LNCAP (cell line): ENCODE data around the gene NONO.

Experiments used
- CTCF ChIP-seq: fragments of 450-650 bp; IDR thresholded peaks from 2 replicates; pipeline ENCODE4 v1.5.1; 2017; ENCODE audit warnings: mild to moderate bottlenecking

The NONO gene

GRCh38 chrX:71269801-71270395 is 13.5 kb upstream of the NONO start:
- TF ChIP-seq CTCF = no peak

GRCh38 chrX:71282514-71283402 is 677 bp upstream of the NONO start:
- no peak for TF ChIP-seq CTCF

GRCh38 chrX:71285929-71286328 is 2.5 kb downstream of the NONO start:
- TF ChIP-seq CTCF = no peak

DNA sequence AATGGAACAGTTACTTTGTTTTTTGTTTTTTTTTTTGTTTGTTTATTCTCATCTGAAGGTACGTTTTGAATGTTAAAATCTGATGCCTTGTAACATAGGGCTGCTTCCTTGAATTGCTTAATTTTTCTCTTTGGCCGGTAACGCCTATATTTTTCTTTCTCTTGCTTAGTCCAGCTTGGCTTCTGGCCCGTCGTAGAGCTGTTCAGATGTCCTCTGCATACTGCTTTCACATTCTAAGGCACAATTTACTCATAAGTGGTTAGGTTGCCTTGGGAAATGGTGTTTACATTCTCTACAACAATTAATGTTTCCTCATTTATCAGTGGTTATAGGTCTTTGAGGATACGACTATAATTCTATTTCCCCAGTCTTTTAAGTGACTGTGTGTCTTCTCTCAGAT is 7.9 kb downstream of the NONO start:
- no peak for TF ChIP-seq CTCF

- no peak for TF ChIP-seq CTCF
These were observed 9.4 kb downstream of the NONO start for GRCh38 chrX:71292669-71293365.

DNA sequence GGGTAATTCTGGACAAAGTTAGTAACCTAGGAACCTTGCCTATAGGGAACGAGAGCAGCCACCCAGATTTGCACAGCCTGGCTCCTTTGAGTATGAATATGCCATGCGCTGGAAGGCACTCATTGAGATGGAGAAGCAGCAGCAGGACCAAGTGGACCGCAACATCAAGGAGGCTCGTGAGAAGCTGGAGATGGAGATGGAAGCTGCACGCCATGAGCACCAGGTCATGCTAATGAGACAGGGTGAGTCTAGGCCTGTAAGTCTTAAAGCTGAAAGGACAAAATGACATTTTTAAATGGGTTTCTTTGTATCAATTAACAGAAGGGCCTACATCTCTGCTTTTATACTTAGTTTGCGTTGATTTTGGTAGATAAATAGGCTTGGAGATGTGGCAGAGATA is 13.4 kb downstream of the NONO start:
- TF ChIP-seq CTCF = no peak

DNA sequence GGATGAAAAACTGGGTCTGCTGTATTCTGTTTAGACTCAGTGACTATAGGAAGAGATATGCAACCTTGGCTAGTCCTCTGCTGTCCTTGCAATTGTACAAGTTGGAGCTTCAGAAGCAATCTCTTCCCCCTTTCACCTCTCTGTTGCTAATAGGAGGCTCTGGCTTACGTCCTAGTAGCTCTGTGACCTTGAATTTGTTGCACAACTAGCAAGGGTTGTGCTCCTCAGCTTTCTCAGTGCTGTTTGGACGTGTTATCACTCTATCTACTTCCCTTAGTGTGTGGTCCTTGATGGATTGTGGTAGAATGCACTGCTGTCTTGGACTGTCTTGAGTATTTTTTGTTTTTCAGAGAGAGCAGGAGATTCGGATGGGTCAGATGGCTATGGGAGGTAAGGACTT is 14.7 kb downstream of the NONO start:
- no peak for TF ChIP-seq CTCF
